HepG2 (cell line): Measurements from ENCODE around the gene CAPG. TPM values are rescaled to one million over a fixed set of nuclear protein-coding genes. Genes with fewer than 3 reads are reported as not detected.

Experiments
- CCAR2 ChIP-seq: fragments of 200-400 bp; formaldehyde crosslinking; optimal IDR thresholded peaks from 2 replicates; pipeline ENCODE3; 2018; ENCODE audit warnings: low read depth, mild to moderate bottlenecking, low read length, moderate library complexity
- MBD4 ChIP-seq: IDR thresholded peaks from 2 replicates; pipeline ENCODE4 v1.6.1; 2012; ENCODE audit warnings: low read length, inconsistent platforms, borderline replicate concordance
- NR2F1 ChIP-seq, 2 experiments: fragments of 450-650 bp in 1 of 2; formaldehyde crosslinking in 1 of 2; IDR thresholded peaks; 2 replicates each; pipeline versions ENCODE4 v1.5.0 to v1.6.1; 2016 to 2020; ENCODE audit warnings: mild to moderate bottlenecking in 1 of 2, missing compliant biosample characterization in 1 of 2, missing genetic modification reagents in 1 of 2, moderate library complexity in 1 of 2
- ZEB1 ChIP-seq: IDR thresholded peaks from 2 replicates; pipeline ENCODE4 v1.6.1; 2012; ENCODE audit warnings: mild to moderate bottlenecking, low read depth, inconsistent platforms; ENCODE audit not compliant: insufficient replicate concordance
- ZFP37 ChIP-seq: sonication (generic); formaldehyde crosslinking; IDR thresholded peaks from 2 replicates; pipeline ENCODE4 v1.4.0; 2020; ENCODE audit warnings: missing genetic modification reagents, borderline replicate concordance
- ZNF280D ChIP-seq: sonication (generic); formaldehyde crosslinking; IDR thresholded peaks from 2 replicates; pipeline ENCODE4 v1.5.1; 2020; ENCODE audit warnings: mild to moderate bottlenecking, missing genetic modification reagents
- polyA plus RNA-seq, 8 experiments: library from polyadenylated mRNA; depleted of rRNA in 3 of 8; stranded (reverse) in 7 of 8; unstranded in 1 of 8; fragments of >200 nt; fragmentation: Illumina TruSeq in 4 of 8; extraction: Trizol in 4 of 8; gene quantifications; 2 replicates each; pipeline versions ENCODE4 v1.2.1 to v1.2.3, GENCODE V29; 2011 to 2016; ENCODE audit warnings: low read depth in 4 of 8, missing spikeins in 1 of 8, mixed read lengths in 1 of 8; ENCODE audit not compliant: insufficient read depth in 1 of 8
- total RNA-seq, 5 experiments: library from RNA; depleted of rRNA; stranded (reverse); fragments of >200 nt; fragmentation: Illumina TruSeq; extraction: Trizol; gene quantifications; 2 replicates each; pipeline ENCODE4 v1.2.3, GENCODE V29; 2016; ENCODE audit warnings: low read depth in 1 of 5
- TF ChIP-seq, protein P1 (sequence below): sonication (generic); formaldehyde crosslinking; IDR thresholded peaks from one replicate; pipeline ENCODE4 v1.5.1; 2020; ENCODE audit warnings: mild to moderate bottlenecking, missing genetic modification reagents; ENCODE audit errors: not compliant biosample characterization
- TF ChIP-seq, protein P2 (sequence below): sonication (generic); formaldehyde crosslinking; IDR thresholded peaks from 2 replicates; pipeline ENCODE4 v1.4.0; 2020; ENCODE audit warnings: missing genetic modification reagents

The CAPG gene
- total and polyA plus RNA-seq, 2 of the 13 experiments (the other 11 are each of a cell fraction or from before 2014, with no cell fraction given) = 12.7 to 18.2 TPM

- no peak; the same call in 1 of the 2 replicates for TF ChIP-seq ZNF280D (CRISPR knock-in tag)
- TF ChIP-seq MBD4 = no peak
- peak; percentile 98 for TF ChIP-seq CCAR2
- TF ChIP-seq, protein P1, sequence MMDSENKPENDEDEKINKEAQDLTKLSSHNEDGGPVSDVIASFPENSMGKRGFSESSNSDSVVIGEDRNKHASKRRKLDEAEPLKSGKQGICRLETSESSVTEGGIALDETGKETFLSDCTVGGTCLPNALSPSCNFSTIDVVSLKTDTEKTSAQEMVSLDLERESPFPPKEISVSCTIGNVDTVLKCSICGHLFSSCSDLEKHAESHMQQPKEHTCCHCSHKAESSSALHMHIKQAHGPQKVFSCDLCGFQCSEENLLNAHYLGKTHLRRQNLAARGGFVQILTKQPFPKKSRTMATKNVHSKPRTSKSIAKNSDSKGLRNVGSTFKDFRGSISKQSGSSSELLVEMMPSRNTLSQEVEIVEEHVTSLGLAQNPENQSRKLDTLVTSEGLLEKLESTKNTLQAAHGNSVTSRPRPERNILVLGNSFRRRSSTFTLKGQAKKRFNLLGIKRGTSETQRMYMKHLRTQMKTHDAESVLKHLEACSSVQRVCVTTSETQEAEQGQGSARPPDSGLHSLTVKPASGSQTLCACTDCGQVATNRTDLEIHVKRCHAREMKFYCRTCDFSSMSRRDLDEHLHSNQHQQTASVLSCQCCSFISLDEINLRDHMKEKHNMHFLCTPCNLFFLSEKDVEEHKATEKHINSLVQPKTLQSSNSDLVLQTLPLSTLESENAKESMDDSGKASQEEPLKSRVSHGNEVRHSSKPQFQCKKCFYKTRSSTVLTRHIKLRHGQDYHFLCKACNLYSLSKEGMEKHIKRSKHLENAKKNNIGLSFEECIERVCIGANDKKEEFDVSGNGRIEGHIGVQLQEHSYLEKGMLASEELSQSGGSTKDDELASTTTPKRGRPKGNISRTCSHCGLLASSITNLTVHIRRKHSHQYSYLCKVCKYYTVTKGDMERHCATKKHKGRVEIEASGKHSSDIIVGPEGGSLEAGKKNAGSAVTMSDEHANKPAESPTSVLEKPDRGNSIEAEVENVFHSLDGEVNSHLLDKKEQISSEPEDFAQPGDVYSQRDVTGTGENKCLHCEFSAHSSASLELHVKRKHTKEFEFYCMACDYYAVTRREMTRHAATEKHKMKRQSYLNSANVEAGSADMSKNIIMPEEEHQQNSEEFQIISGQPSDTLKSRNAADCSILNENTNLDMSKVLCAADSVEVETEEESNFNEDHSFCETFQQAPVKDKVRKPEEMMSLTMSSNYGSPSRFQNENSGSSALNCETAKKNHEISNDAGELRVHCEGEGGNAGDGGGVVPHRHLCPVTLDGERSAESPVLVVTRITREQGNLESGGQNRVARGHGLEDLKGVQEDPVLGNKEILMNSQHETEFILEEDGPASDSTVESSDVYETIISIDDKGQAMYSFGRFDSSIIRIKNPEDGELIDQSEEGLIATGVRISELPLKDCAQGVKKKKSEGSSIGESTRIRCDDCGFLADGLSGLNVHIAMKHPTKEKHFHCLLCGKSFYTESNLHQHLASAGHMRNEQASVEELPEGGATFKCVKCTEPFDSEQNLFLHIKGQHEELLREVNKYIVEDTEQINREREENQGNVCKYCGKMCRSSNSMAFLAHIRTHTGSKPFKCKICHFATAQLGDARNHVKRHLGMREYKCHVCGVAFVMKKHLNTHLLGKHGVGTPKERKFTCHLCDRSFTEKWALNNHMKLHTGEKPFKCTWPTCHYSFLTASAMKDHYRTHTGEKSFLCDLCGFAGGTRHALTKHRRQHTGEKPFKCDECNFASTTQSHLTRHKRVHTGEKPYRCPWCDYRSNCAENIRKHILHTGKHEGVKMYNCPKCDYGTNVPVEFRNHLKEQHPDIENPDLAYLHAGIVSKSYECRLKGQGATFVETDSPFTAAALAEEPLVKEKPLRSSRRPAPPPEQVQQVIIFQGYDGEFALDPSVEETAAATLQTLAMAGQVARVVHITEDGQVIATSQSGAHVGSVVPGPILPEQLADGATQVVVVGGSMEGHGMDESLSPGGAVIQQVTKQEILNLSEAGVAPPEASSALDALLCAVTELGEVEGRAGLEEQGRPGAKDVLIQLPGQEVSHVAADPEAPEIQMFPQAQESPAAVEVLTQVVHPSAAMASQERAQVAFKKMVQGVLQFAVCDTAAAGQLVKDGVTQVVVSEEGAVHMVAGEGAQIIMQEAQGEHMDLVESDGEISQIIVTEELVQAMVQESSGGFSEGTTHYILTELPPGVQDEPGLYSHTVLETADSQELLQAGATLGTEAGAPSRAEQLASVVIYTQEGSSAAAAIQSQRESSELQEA (CRISPR knock-in tag) = no peak
- no peak for TF ChIP-seq ZFP37
- TF ChIP-seq, protein P2, sequence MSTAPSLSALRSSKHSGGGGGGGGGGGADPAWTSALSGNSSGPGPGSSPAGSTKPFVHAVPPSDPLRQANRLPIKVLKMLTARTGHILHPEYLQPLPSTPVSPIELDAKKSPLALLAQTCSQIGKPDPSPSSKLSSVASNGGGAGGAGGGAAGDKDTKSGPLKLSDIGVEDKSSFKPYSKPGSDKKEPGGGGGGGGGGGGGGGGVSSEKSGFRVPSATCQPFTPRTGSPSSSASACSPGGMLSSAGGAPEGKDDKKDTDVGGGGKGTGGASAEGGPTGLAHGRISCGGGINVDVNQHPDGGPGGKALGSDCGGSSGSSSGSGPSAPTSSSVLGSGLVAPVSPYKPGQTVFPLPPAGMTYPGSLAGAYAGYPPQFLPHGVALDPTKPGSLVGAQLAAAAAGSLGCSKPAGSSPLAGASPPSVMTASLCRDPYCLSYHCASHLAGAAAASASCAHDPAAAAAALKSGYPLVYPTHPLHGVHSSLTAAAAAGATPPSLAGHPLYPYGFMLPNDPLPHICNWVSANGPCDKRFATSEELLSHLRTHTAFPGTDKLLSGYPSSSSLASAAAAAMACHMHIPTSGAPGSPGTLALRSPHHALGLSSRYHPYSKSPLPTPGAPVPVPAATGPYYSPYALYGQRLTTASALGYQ = peak; percentile 98
- TF ChIP-seq NR2F1 (CRISPR knock-in tag; IDR thresholded peaks at IDR 0.05) = peak; percentile 66 to 69; a peak in 3 of 4 replicates
- TF ChIP-seq ZEB1 = peak; percentile 93
Measured at GRCh38 chr2:85421260-85422071, 11.3 kb upstream of the CAPG start (continued).
